NCI-H146 treated with DMSO at 0.1 percent for 48 hours (cell line): ENCODE measurements around the gene NAV2.

ENCODE experiments used
- DNase-seq: peaks from one replicate; lab custom pipeline; 2025; ENCODE audit not compliant: unreplicated experiment; lab: John Stamatoyannopoulos, UW

NAV2 gene

DNA sequence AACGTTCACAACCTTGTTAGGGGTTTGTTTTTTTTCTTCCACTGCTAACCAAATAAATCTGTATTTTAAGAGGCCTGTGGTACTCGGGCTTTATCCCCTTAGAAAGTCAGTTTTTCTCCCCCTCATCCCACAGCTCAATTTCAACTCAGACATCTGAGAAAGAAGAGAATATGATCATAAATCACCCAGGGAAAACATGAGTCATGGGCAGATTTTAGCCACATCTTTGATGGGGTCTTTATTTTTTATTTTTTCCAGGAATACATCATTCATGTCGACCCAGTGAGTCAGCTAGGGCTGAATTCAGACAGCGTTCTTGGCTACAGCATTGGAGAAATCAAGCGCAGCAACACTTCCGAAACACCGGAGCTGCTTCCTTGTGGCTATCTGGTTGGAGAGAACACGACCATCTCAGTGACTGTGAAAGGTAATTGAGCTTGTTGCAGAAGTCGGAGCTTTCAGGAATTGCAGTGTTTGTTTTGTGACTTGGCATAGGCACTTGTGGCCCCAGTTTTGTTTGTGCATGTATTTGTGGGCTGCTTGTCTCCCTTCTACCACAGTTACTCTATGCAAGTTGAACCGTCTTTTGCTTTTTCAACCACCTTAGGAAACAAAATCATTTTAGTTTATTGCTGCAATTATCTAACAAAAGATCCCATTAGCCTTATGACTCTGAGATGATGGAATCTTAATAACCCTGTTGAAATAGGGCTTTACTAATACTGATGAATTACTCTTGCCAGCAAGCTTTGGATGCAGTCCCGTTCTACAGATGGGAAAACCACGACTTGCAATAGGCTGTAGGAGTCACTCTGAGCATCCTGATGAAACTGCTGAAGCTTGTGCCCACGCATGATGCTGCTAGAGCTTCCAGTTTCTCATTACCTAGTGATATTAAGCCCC is 384.9 kb downstream of the NAV2 start:
- DNase-seq, result no peak

DNA sequence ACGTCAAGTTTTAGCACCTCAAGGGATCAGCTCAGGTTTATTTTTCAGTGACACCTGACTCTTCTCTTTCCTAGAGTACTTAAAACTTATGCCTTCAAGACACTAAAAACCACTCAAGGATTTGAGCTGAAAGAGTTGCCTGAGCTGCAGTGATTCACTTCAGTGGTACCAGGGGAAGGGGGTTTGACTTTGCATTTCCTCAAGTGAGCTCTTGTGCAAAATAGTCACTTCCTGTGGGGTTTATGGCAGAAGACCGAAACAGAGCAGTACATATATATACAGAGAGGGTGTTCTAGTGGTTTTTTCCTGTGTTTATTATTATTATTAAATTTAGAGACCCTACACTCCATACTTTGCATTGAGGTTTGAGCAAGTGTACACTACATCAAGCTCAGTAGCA is 386.9 kb downstream of the NAV2 start:
- DNase-seq, result no peak

DNA sequence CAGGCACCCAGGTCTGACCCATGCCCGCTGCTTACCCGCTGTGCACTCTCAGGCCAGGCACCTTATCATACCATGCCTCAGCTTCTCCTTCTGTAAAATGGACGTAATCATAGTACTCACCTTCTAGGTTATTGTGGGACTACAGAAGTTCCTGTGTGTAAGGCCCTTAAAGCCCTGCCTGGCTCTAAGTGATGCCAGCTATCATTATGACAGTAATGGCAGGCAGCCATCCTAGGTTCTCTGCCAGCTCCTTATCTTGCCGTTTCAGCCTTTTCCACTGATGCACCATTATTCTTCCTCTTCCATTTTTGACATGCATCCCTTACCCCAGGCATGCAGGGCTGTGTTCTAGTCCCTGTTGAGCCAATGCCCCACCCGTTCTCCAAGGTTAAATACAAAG is 389.8 kb downstream of the NAV2 start:
- DNase-seq, result no peak

GRCh38 chr11:20103281-20103680 is 390.6 kb downstream of the NAV2 start:
- DNase-seq, result no peak

DNA sequence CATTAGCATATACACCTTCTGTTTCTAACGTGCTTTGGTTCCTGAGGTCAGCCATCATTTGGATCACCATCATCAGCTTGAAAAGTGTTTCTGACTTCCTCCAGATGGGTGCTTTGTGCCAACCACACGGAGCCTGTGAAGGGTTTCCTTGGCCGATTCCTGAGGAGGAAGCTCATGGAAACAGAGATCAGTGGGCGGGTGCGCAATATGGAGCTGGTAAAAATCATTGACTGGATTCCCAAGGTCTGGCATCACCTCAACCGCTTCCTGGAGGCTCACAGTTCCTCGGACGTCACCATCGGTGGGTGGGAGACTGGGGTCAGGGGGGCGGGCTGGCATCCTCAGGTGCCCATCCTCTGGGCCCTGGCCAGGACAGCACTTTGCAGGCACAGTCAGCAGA is 392.8 kb downstream of the NAV2 start:
- no peak for DNase-seq

- no peak for DNase-seq
Observed at GRCh38 chr11:20109731-20110445, 397.3 kb downstream of the NAV2 start.

- peak; percentile 65 for DNase-seq
Observed at GRCh38 chr11:20110908-20111669, 398.5 kb downstream of the NAV2 start.

GRCh38 chr11:20111871-20112270 is 399.2 kb downstream of the NAV2 start:
- no peak for DNase-seq

DNA sequence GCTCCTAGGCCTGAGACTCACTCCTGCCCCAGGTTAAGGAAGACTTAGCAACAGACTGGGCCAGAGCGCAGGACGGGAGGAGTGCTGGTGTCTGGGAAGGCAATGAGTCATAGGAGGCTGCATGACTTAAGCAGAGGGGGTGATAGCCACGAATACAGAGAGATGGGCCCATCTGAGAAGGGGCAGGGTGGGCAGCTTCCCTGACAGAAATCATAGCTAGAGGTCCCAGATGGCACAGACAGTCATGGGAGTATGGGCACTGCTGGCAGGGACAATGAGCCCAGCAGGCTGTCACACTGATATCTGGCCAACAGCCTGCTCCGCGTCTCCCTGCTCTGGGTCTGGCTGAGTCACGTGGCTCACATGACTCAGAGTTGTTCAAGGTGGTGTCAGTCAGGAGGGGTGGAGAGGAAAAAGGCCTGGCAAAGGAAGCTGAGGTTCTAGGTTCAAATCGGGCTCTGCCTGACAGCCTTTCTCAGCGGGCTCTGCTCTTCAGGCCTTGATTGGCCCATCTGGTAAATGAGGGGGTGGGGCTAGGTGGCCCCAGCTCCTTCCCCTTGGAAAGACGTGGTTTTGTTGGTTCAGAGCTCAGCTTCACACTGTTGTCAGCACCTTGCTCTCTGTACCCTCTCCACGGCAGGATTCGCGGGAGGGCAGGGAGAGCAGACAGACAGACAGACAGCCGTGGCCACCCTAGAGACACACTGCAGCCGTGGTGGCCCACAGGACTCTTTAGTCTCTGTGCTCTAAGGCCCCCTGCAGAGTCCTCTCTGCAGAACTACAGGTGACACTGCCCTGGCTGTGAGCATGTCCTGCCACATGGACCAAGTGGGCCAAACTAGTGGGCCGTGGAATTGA is 399.9 kb downstream of the NAV2 start:
- no peak for DNase-seq

DNA sequence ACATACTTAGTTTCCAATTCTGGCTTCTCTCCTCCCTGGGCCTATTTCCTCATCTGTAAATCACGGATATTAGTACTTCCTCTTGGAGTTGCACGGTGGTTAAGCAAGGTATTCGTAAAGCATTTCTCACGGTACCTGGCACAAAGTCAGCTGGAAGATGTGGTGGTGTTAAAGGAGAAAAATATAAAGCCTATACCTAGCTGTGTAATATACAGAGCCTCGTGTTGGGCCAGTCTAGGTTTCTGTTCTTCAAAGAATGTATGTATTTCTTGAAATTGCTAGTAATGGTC is 400.5 kb downstream of the NAV2 start:
- DNase-seq, result no peak

DNA sequence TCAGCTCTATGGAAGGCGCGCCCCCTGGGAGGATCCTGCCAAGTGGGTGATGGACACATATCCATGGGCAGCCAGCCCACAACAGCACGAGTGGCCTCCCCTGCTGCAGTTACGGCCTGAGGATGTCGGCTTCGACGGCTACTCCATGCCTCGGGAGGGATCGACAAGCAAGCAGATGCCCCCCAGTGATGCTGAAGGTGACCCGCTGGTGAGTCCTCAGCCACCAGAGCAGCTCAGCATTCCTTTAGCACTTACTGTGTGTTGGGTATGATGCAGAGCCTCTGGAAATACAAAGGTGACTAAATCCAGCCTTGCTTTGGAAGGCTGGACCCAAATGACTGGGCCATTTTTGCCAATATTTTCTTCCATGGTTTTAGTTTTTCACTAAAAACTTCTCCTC is 402.0 kb downstream of the NAV2 start:
- no peak for DNase-seq

- DNase-seq, result no peak
Observed at GRCh38 chr11:20116825-20117224, 404.2 kb downstream of the NAV2 start.

DNA sequence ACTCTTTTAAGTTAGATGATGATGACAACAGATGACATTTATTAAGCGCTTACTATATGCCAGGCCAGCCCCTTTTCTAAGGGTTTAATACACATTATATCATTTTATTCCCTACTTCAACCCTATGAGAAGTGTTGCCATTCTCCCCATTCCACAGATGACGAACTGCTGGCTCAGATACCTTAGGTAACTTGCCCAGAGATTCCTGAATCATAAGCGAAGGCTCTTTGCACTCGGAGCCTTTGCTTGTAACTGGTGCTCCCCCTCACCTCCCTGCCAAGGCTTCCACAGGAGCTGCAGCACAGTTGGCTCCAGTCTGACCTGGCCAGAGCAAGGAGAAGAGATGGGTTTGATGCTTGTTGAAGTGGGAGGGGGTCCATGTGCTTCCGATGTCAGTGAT is 404.7 kb downstream of the NAV2 start:
- DNase-seq, result no peak

GRCh38 chr11:20118209-20118608 is 405.6 kb downstream of the NAV2 start:
- no peak for DNase-seq

DNA sequence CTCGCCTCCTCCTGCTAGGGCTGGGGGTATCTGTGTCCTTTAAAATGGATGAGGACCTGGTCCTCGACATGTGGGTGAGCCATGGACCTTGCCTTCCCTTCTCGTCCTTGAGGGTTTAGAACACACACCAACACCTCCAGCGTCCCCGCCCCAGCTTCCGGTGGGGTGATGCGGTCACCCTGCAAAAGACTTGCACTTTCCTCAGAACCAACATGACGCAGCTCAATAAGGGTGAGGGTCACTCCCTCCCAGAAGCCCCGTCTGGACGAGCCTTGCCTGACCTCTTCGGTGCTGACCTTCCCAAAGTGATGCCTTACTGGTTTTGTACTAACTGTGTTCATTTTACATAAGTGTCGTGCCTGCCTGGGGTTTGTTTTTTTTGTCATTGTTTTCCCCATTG is 406.7 kb downstream of the NAV2 start:
- DNase-seq, result no peak

GRCh38 chr11:20120134-20120925 is 407.7 kb downstream of the NAV2 start:
- DNase-seq, result no peak

DNA sequence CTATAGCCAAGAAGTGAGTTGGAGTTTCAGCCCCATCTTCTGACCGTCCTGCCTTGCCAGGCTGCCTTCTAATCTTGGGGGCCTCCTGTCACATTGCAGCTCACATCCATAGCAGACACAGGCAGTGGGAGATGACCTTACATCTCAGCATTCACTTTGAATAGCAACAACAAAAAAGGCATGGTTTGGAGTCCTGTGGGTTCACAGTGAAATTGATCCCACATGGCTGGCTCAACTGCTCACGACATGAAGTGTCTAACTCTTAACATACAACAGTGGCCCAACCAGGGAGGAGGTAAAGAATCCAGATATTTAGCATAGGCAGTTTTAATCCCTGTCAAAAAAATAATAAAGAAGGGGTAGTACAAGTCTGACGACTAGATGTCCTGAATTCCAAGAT is 409.5 kb downstream of the NAV2 start:
- no peak for DNase-seq

- no peak for DNase-seq
Observed at GRCh38 chr11:20125927-20126326, 413.3 kb downstream of the NAV2 start.

DNA sequence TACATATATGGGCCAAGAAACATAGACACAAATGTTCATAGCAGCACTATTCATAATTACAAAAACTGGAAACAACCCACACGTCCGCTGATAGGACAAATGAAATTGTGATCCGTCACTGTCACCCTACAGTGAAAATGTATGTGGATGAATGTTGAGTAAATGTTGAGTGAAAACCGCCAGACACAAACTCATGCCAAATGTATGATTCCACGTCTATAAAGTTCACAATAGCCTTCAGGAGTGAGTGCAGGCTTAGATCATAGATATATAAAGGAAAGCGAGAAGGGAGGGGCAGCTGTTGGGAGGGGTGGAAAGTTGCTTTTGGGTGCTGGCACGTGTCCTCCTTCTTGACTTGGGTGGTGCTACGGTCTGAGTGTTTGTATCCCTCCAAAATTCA is 414.1 kb downstream of the NAV2 start:
- DNase-seq, result no peak
